A549 (cell line): ENCODE data around the gene WFDC1. TPM values are rescaled to one million over a fixed set of nuclear protein-coding genes. Genes with fewer than 3 reads are reported as not detected.
"Not testable (repeated sequence)": the region's sequence is repeated elsewhere in the genome, so short reads cannot be mapped to it uniquely, and the experiment has no call there.

Experiments
- ATAC-seq, 2 experiments: fragments of 200-7000 bp in 1 of 2; fragments of >200 bp in 1 of 2; cut with Nextera tagmentation in 1 of 2; cut with Tn5 transposase in 1 of 2; 3 replicates each; pipeline versions ENCODE4 v1.8.0 to v1.9.1; 2018 to 2020; ENCODE audit warnings: mild to moderate bottlenecking in 1 of 2, moderate library complexity in 1 of 2
- CTCF ChIA-PET: fragments of 300-600 bp; sonication (Branson Sonifier 250); formaldehyde crosslinking; extraction: SDS; loops from one replicate; lab custom pipeline; 2021; ENCODE audit warnings: antibody characterized with exemption, inconsistent platforms; lab: Yijun Ruan, JAX
- POLR2A ChIA-PET: fragments of 350-600 bp; formaldehyde crosslinking; extraction: SDS; loops from one replicate; lab custom pipeline; 2021; ENCODE audit warnings: antibody characterized with exemption, inconsistent platforms; lab: Yijun Ruan, JAX
- DNase-seq, 2 experiments: peaks; one replicate each; pipeline versions ENCODE4 v3.0.0 to v3.0.0-alpha.2; 2011 to 2016; ENCODE audit warnings: low read depth in 1 of 2, low spot score in 1 of 2
- FAIRE-seq: peaks from 2 replicates; lab custom pipeline; 2011; peaks lifted over from hg19 to GRCh38; lab: Jason Lieb, UNC
- H3K27ac ChIP-seq, 2 experiments: fragments of >200 bp; sonication (Bioruptor Twin); formaldehyde crosslinking; 3 replicates each; pipeline ENCODE4 v1.5.1; 2016 to 2017
- H3K4me1 ChIP-seq: fragments of >200 bp; sonication (Bioruptor Twin); formaldehyde crosslinking; 3 replicates; pipeline ENCODE4 v1.6.1; 2016
- H3K4me2 ChIP-seq: fragments of >200 bp; sonication (Bioruptor Twin); formaldehyde crosslinking; 3 replicates; pipeline ENCODE4 v1.6.1; 2016
- H3K4me3 ChIP-seq: fragments of >200 bp; sonication (Bioruptor Twin); formaldehyde crosslinking; 3 replicates; pipeline ENCODE4 v1.5.1; 2016
- H3K9me3 ChIP-seq: fragments of >200 bp; sonication (Bioruptor Twin); formaldehyde crosslinking; 3 replicates; pipeline ENCODE4 v1.6.1; 2016
- BHLHE40 ChIP-seq: IDR thresholded peaks from 2 replicates; pipeline ENCODE4 v1.6.1; 2012; ENCODE audit warnings: low read depth, low read length, inconsistent platforms
- CHD2 ChIP-seq: fragments of 150-350 bp; IDR thresholded peaks from 2 replicates; pipeline ENCODE4 v1.6.1; 2014; ENCODE audit warnings: low read length; ENCODE audit not compliant: partially characterized antibody
- EHF ChIP-seq: fragments of 250-450 bp; sonication (Bioruptor Pico); IDR thresholded peaks from 2 replicates; pipeline ENCODE4 v1.5.0; 2020; ENCODE audit warnings: mild to moderate bottlenecking
- FOSB ChIP-seq: fragments of 250-450 bp; sonication (Bioruptor Pico); IDR thresholded peaks from 2 replicates; pipeline ENCODE4 v1.5.0; 2020; ENCODE audit warnings: mild to moderate bottlenecking, moderate library complexity
- GATA3 ChIP-seq: IDR thresholded peaks from 2 replicates; pipeline ENCODE4 v1.6.1; 2012; ENCODE audit warnings: borderline replicate concordance
- KDM5A ChIP-seq: fragments of 200-600 bp; sonication (generic); IDR thresholded peaks from 2 replicates; pipeline ENCODE4 v1.6.1; 2016; ENCODE audit warnings: antibody characterized with exemption, mild to moderate bottlenecking
- MYC ChIP-seq: IDR thresholded peaks from 2 replicates; pipeline ENCODE4 v1.6.1; 2012; ENCODE audit warnings: mild to moderate bottlenecking, inconsistent platforms, low read length, improper control_type of control experiment, borderline replicate concordance
- NFE2L2 ChIP-seq: fragments of 150-350 bp; conservative IDR thresholded peaks from 2 replicates; pipeline ENCODE4 v1.6.1; 2014; ENCODE audit warnings: low read length
- NPAS2 ChIP-seq: fragments of 250-450 bp; sonication (Bioruptor Pico); IDR thresholded peaks from 2 replicates; pipeline ENCODE4 v1.8.0; 2022; ENCODE audit warnings: mild to moderate bottlenecking, moderate library complexity, borderline replicate concordance
- PHF8 ChIP-seq: fragments of 200-600 bp; sonication (generic); IDR thresholded peaks from 2 replicates; pipeline ENCODE4 v1.6.1; 2016; ENCODE audit warnings: low read depth, mild to moderate bottlenecking, antibody characterized with exemption, moderate library complexity, borderline replicate concordance
- RAD21 ChIP-seq, 2 experiments: fragments of >200 bp in 1 of 2; sonication (Bioruptor Twin) in 1 of 2; formaldehyde crosslinking in 1 of 2; IDR thresholded peaks in 1 of 2; conservative IDR thresholded peaks in 1 of 2; 2 replicates in 1 of 2; 3 replicates in 1 of 2; pipeline ENCODE4 v1.6.1; 2012 to 2018; ENCODE audit warnings: inconsistent platforms in 1 of 2
- RARB ChIP-seq: fragments of 250-450 bp; sonication (Bioruptor Pico); IDR thresholded peaks from 2 replicates; pipeline ENCODE4 v1.8.0; 2021; ENCODE audit warnings: mild to moderate bottlenecking, moderate library complexity
- RFX5 ChIP-seq: fragments of 450-650 bp; IDR thresholded peaks from 2 replicates; pipeline ENCODE4 v1.7.1; 2014; ENCODE audit warnings: antibody characterized with exemption, mild to moderate bottlenecking, moderate library complexity
- ZC3H11A ChIP-seq: fragments of 450-650 bp; IDR thresholded peaks from 2 replicates; pipeline ENCODE4 v1.6.1; 2014; ENCODE audit warnings: antibody characterized with exemption, mild to moderate bottlenecking
- ZNF302 ChIP-seq: fragments of 250-450 bp; sonication (Bioruptor Pico); IDR thresholded peaks from 2 replicates; pipeline ENCODE4 v1.9.0; 2021; ENCODE audit warnings: inconsistent platforms, mild to moderate bottlenecking, moderate library complexity
- WGBS: methylation state at CpG from one replicate; pipeline ENCODE4 v1.1.6; 2017; ENCODE audit errors: missing lambda C conversion rate; 5-methylcytosine and 5-hydroxymethylcytosine counted together
- polyA plus RNA-seq, 4 experiments: library from polyadenylated mRNA; depleted of rRNA in 3 of 4; stranded (reverse); fragments of >200 nt; fragmentation: RNase III in 1 of 4; extraction: RNeasy Plus Mini Kit Qiagen cat#74134 plus additional on column Dnase treatment in 1 of 4; gene quantifications; 2 replicates in 3 of 4; 3 replicates in 1 of 4; pipeline ENCODE4 v1.2.3, GENCODE V29; 2011 to 2017
- TF ChIP-seq, protein P1 (sequence below): fragments of >200 bp; sonication (Bioruptor Twin); formaldehyde crosslinking; IDR thresholded peaks from 2 replicates; pipeline ENCODE4 v1.6.1; 2016
- TF ChIP-seq, protein P2 (sequence below): IDR thresholded peaks from 2 replicates; pipeline ENCODE4 v1.6.1; 2012; ENCODE audit warnings: low read depth, borderline replicate concordance
- TF ChIP-seq, protein P3 (sequence below): fragments of 450-650 bp; IDR thresholded peaks from 2 replicates; pipeline ENCODE4 v1.6.1; 2014; ENCODE audit warnings: antibody characterized with exemption
- TF ChIP-seq, protein P4 (sequence below): fragments of 150-350 bp; IDR thresholded peaks from 2 replicates; pipeline ENCODE4 v1.6.1; 2014; ENCODE audit warnings: low read depth, mild to moderate bottlenecking, low read length
- TF ChIP-seq, protein P5 (sequence below): fragments of >200 bp; sonication (Bioruptor Twin); formaldehyde crosslinking; IDR thresholded peaks from 3 replicates; pipeline ENCODE4 v1.5.1; 2016

The WFDC1 gene
- polyA plus RNA-seq, 2 of the 4 experiments (the other 2 are of a cell fraction), result not detected

DNA sequence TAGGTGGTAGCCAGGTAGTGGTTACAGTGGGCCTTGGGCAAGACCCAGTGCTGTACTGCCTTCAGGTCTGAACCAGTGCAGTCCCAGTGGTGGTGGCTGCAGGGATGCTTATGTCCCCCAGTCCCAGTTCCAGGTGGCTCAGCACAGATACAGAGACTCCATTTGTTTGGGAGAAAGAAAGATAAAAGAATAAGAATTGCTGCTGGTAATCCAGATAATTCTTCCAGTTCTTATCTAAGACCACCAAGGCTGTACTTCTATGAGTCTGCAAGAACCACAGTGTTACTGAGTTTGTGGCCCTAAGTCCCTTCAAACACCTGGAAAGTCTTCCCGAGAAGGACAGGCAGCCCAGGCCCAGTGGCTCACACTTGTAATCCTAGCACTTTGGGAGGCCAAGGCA, 39.8 kb downstream of the WFDC1 start:
- no peak for FAIRE-seq
- WGBS, result 31% methylated on average over 1 of the region's 1 CpG
- ChIA-PET POLR2A (no interaction called here), CTCF (interaction anchor here (1.6 kb wide), 1 partner anchor 172 kb away, joined by 3 read pairs; no protein-coding TSS in a partner anchor)
- Histone ChIP-seq H3K4me2 (no peak overlapping the region), H3K4me1 (no peaks in the 10 kb centered on the region), H3K27ac (no peak overlapping the region), H3K4me3 (no peak overlapping the region), H3K9me3 (peaks cover 8% of the 10 kb centered on the region; the same call in 2 of the 3 replicates)
- DNase-seq, result no peak
- no peak for ATAC-seq
- no peak for TF ChIP-seq GATA3
- TF ChIP-seq, protein P1, sequence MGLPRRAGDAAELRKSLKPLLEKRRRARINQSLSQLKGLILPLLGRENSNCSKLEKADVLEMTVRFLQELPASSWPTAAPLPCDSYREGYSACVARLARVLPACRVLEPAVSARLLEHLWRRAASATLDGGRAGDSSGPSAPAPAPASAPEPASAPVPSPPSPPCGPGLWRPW, result no peak
- TF ChIP-seq, protein P2, sequence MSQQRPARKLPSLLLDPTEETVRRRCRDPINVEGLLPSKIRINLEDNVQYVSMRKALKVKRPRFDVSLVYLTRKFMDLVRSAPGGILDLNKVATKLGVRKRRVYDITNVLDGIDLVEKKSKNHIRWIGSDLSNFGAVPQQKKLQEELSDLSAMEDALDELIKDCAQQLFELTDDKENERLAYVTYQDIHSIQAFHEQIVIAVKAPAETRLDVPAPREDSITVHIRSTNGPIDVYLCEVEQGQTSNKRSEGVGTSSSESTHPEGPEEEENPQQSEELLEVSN, result no peak
- no peak for TF ChIP-seq ZC3H11A
- TF ChIP-seq, protein P3, sequence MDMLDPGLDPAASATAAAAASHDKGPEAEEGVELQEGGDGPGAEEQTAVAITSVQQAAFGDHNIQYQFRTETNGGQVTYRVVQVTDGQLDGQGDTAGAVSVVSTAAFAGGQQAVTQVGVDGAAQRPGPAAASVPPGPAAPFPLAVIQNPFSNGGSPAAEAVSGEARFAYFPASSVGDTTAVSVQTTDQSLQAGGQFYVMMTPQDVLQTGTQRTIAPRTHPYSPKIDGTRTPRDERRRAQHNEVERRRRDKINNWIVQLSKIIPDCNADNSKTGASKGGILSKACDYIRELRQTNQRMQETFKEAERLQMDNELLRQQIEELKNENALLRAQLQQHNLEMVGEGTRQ, result no peak
- no peak for TF ChIP-seq NPAS2 (CRISPR knock-in tag)
- TF ChIP-seq, protein P4, sequence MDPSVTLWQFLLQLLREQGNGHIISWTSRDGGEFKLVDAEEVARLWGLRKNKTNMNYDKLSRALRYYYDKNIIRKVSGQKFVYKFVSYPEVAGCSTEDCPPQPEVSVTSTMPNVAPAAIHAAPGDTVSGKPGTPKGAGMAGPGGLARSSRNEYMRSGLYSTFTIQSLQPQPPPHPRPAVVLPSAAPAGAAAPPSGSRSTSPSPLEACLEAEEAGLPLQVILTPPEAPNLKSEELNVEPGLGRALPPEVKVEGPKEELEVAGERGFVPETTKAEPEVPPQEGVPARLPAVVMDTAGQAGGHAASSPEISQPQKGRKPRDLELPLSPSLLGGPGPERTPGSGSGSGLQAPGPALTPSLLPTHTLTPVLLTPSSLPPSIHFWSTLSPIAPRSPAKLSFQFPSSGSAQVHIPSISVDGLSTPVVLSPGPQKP, result no peak
- TF ChIP-seq PHF8, result no peak
- TF ChIP-seq MYC, result no peak
- TF ChIP-seq, all 56 proteins: peak for 0

DNA sequence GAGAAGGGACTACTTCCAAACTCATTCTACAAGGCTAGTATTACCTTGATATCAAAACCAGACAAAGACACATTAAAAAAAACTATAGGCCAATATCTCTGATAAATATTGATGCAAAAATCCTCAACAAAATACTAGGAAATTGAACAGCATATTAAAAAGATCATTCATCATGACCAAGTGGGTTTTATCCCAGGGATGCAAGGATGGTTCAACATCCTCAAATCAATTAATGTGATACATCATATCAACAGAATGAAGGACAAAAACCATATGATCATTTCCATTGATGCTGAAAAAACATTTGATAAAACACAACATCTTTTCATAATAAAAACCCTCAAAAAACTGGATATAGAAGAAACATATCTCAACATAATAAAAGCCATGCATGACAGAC, 42.6 kb downstream of the WFDC1 start:
- ATAC-seq, CTCF ChIA-PET, DNase-seq, POLR2A ChIA-PET, H3K4me2 ChIP-seq, H3K27ac ChIP-seq, H3K4me3 ChIP-seq, FAIRE-seq, H3K4me1 ChIP-seq, H3K9me3 ChIP-seq: not testable (repeated sequence)

DNA sequence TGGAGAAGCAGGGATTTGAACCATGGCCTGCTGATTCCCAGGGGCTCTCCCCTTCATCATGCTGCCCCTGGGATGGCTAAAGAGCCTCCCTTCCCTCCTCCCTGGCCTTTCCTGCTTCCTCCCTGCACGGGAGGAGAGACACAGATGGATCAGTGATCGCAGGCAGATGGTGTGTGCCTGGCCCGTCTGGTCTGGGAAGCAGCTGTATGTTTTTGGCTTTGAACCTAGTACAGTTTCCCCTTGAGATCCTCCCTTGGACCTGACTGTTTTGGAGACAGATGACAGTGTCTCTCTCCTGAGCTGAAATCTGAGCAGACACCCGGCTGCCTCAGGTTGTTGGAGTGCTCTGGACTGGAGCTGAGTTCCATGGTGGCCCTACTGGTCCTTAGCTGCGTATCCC, 44.6 kb downstream of the WFDC1 start:
- no peak overlapping the region for H3K27ac ChIP-seq
- H3K4me3 ChIP-seq, result no peak overlapping the region
- FAIRE-seq, result no peak
- no peak for DNase-seq
- H3K4me1 ChIP-seq, result no peaks in the 10 kb centered on the region
- 47% methylated on average over 5 of the region's 5 CpGs for WGBS
- TF ChIP-seq RAD21 (conservative IDR thresholded peaks at IDR 0.05 in 1 of 2, IDR thresholded peaks at IDR 0.05 in 1 of 2) (no peak), BHLHE40 (no peak), CHD2 (no peak), KDM5A (no peak), RARB (CRISPR knock-in tag) (no peak), EHF (CRISPR knock-in tag) (no peak), NFE2L2 (no peak)
- TF ChIP-seq, all 56 proteins: peak for 0
- CTCF ChIA-PET, result interaction anchor here (0.6 to 0.9 kb wide), 2 partner anchors 62 to 72 kb away, joined by 3 read pairs; no protein-coding TSS in a partner anchor
- POLR2A ChIA-PET, result no interaction called here
- Histone ChIP-seq H3K4me2 (no peak overlapping the region), H3K9me3 (peaks cover 8% of the 10 kb centered on the region; the same call in 2 of the 3 replicates)
- 0 out of 6 replicates have a peak, but pooled peaks of 1 of the 2 experiments have one; percentile 28 for ATAC-seq

DNA sequence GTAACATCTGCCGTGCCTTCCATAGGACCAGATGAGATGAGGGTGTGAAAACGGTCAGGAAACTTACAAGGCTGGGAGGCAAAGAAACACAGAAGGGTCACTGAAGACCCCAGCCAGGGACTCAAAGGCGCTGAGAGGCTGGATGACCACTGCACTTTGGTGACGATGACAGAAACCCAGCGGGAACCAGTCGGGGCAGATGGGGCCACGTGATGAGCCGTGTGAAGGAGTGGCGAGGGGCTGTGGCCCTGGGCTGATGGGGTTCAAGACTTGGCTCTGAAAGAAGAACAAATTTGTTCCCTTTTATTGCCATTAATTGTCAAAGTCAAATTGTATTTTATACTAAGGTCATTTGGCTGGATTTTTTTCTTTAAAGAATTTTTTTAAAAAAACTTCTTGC, 45.1 kb downstream of the WFDC1 start:
- DNase-seq (no peak), ATAC-seq (no peak), FAIRE-seq (no peak)
- H3K4me3 ChIP-seq, result no peak overlapping the region
- WGBS, result 62% methylated on average over 9 of the region's 9 CpGs
- ChIA-PET POLR2A (no interaction called here), CTCF (interaction anchor here (0.6 kb wide), 1 partner anchor 61 kb away, joined by 3 read pairs; no protein-coding TSS in a partner anchor)
- H3K27ac ChIP-seq, result no peak overlapping the region
- no peak overlapping the region for H3K4me2 ChIP-seq
- TF ChIP-seq ZNF302 (CRISPR knock-in tag) (no peak), RFX5 (no peak), FOSB (CRISPR knock-in tag) (no peak), CHD2 (no peak), GATA3 (no peak)
- TF ChIP-seq, protein P5, sequence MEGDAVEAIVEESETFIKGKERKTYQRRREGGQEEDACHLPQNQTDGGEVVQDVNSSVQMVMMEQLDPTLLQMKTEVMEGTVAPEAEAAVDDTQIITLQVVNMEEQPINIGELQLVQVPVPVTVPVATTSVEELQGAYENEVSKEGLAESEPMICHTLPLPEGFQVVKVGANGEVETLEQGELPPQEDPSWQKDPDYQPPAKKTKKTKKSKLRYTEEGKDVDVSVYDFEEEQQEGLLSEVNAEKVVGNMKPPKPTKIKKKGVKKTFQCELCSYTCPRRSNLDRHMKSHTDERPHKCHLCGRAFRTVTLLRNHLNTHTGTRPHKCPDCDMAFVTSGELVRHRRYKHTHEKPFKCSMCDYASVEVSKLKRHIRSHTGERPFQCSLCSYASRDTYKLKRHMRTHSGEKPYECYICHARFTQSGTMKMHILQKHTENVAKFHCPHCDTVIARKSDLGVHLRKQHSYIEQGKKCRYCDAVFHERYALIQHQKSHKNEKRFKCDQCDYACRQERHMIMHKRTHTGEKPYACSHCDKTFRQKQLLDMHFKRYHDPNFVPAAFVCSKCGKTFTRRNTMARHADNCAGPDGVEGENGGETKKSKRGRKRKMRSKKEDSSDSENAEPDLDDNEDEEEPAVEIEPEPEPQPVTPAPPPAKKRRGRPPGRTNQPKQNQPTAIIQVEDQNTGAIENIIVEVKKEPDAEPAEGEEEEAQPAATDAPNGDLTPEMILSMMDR, result no peak
- no peaks in the 10 kb centered on the region for H3K4me1 ChIP-seq
- H3K9me3 ChIP-seq, result peaks cover 8% of the 10 kb centered on the region; the same call in 2 of the 3 replicates
